Heart right ventricle (tissue), 16 donors: ENCODE results near the gene OTOG. TPM values are rescaled to one million over a fixed set of nuclear protein-coding genes. Genes with fewer than 3 reads are reported as not detected.

ENCODE experiments used
- ATAC-seq, 8 donors: fragments of 200-7000 bp; cut with Tn5 transposase; one replicate each; pipeline ENCODE4 v1.9.1; 2020; ENCODE audit warnings: mild to moderate bottlenecking in 8 of 8, moderate library complexity in 8 of 8, moderate number of reproducible peaks in 1 of 8
- DNase-seq, 2 donors: peaks; one replicate each; pipeline ENCODE4 v3.0.0-alpha.2; 2020
- H3K27ac ChIP-seq, 10 donors: fragments of 200-600 bp; sonication (generic) in 2 of 10; one replicate each; pipeline versions ENCODE4 v1.5.0 to v1.8.0; 2020 to 2022; ENCODE audit warnings: mild to moderate bottlenecking in 3 of 10
- H3K27me3 ChIP-seq, 7 donors: fragments of 200-600 bp; one replicate each; pipeline ENCODE4 v1.8.0; 2021 to 2022; ENCODE audit warnings: mild to moderate bottlenecking in 2 of 7
- H3K36me3 ChIP-seq, 9 donors: fragments of 200-600 bp; sonication (generic) in 1 of 9; one replicate each; pipeline versions ENCODE4 v1.5.0 to v1.8.0; 2020 to 2022; ENCODE audit warnings: mild to moderate bottlenecking in 2 of 9
- H3K4me1 ChIP-seq, 9 donors: fragments of 200-600 bp; sonication (generic) in 1 of 9; one replicate each; pipeline versions ENCODE4 v1.5.0 to v1.8.0; 2020 to 2022; ENCODE audit warnings: mild to moderate bottlenecking in 4 of 9
- H3K4me3 ChIP-seq, 10 donors: fragments of 200-600 bp; sonication (generic) in 2 of 10; one replicate each; pipeline versions ENCODE4 v1.5.0 to v1.8.0; 2020 to 2022; ENCODE audit warnings: mild to moderate bottlenecking in 7 of 10, moderate library complexity in 2 of 10
- H3K9me3 ChIP-seq, 11 donors: fragments of 200-600 bp in 10 of 11; sonication (generic) in 2 of 11; one replicate each; pipeline versions ENCODE4 v1.5.0 to v1.8.0; 2013 to 2022; ENCODE audit warnings: mild to moderate bottlenecking in 2 of 11, control low read depth in 1 of 11, moderate library complexity in 1 of 11
- CTCF ChIP-seq, 9 donors: fragments of 200-600 bp; sonication (generic) in 2 of 9; IDR thresholded peaks; one replicate each; pipeline versions ENCODE4 v1.5.0 to v1.8.0; 2021 to 2022; ENCODE audit warnings: antibody characterized with exemption in 9 of 9, mild to moderate bottlenecking in 5 of 9, moderate library complexity in 1 of 9
- WGBS, 2 donors: extraction: QIAGEN DNeasy Blood & Tissue Kit; methylation state at CpG; one replicate each; pipeline ENCODE4 v1.1.7; 2013; ENCODE audit warnings: inconsistent platforms in 1 of 2; 5-methylcytosine and 5-hydroxymethylcytosine counted together
- intact Hi-C, 10 donors: fragments of 100-400 bp; cut with DNase I; formaldehyde crosslinking; loops; one replicate each; pipeline versions ENCODE4 v1.11.1 to v1.14.2; 2022
- polyA plus RNA-seq, 2 donors: library from polyadenylated mRNA; stranded (reverse); fragments of 200-250 nt; gene quantifications; one replicate each; pipeline ENCODE4 v1.2.3, GENCODE V29; 2013
- total RNA-seq, 10 donors: library from RNA; stranded (reverse); fragmentation: NEBNext Ultra II Directional in 3 of 10; extraction: Animal tissue kit (Norgen Biotek cat#: 25700) in 3 of 10; gene quantifications; one replicate each; pipeline versions ENCODE4 v1.2.1 to v1.2.4, GENCODE V29; 2021 to 2023
- donor health status: Arrhythmogenic right ventricular cardiomyopathy.
- donor health status: ischemic (EF 13 %, LVEDD 7.1; RV severe dilation, severe dysfunction).
- donor health status: healthy with polysubstance abuse.
- donor health status: DM: no; HTN: yes; CAD: no.
- donor health status: DM: no; HTN: no; CAD: no.
- donor health status: ischemic (EF 25% LVEDD 6.9; RV normal size, moderate dysfunction).
- donor health status: ischemic (EF 25% LVEDD 5.7; RV mildly dilated, moderate dysfunction).
- donor health status: healthy.
- donor health status: DM: yes; HTN: yes; CAD: no.
- donor health status: Ischemic cardiomyopathy.
- donor health status: ischemic (EF 35%, LVEDD 5.7; RV mildly dilated, moderate dysfunction).
- donor health status: nonischemic (EF 11% LVEDD 7.7; RV severe dilation, severe dysfunction).
- donor health status: DM: yes; HTN: yes; CAD: no.
- donor health status: PGD.
- donor health status: ischemic (EF 29% LVEDD 5.4; RV normal size, mild dysfunction).
- donor health status: nonischemic (EF 23%, LVEDD 6.1; RV moderate dilation, normal function).

Gene OTOG
- total and polyA plus RNA-seq, 12 donors = not detected

GRCh38 chr11:17506942-17507341 is 40.1 kb upstream of the OTOG start:
- Histone ChIP-seq H3K27ac (no peak overlapping the region), H3K4me3 (no peak overlapping the region), H3K4me1 (peaks cover 0 to 27% (median 13%) of the 10 kb centered on the region in 9 donors), H3K9me3 (no peaks in the 10 kb centered on the region), H3K36me3 (no peaks in the 10 kb centered on the region), H3K27me3 (peaks cover 0 to 11% (median 0%) of the 10 kb centered on the region in 7 donors)
- DNase-seq = no peak
- intact Hi-C loops = loop anchor here in 7 of 10 donors (1.0 to 10.0 kb wide), 5 partner anchors 123 to 282 kb away; no protein-coding TSS in a partner anchor
- ATAC-seq = no peak
- no peak for TF ChIP-seq CTCF (IDR thresholded peaks at IDR 0.05)
- WGBS, 2 donors = 85 to 90% methylated on average over 3 of the region's 3 CpGs

- ATAC-seq = no peak
- no peaks in the 10 kb centered on the region for H3K9me3 ChIP-seq
- 90 to 91% methylated on average over 2 of the region's 2 CpGs for WGBS, 2 donors
- H3K36me3 ChIP-seq = no peaks in the 10 kb centered on the region
- no peak overlapping the region for H3K4me3 ChIP-seq
- no peak for DNase-seq
- intact Hi-C loops = loop anchor here in 6 of 10 donors (5.0 to 10.0 kb wide), 4 partner anchors 125 to 283 kb away; no protein-coding TSS in a partner anchor
- H3K27ac ChIP-seq = peak overlapping the region in 2 of 10 donors; percentile 39 to 41
- TF ChIP-seq CTCF (IDR thresholded peaks at IDR 0.05) = no peak
- peaks cover 0 to 27% (median 13%) of the 10 kb centered on the region in 9 donors for H3K4me1 ChIP-seq
- peaks cover 0 to 13% (median 0%) of the 10 kb centered on the region in 7 donors for H3K27me3 ChIP-seq
Observed at GRCh38 chr11:17507773-17508172, 39.3 kb upstream of the OTOG start.

- H3K9me3 ChIP-seq = no peaks in the 10 kb centered on the region
- peaks cover 0 to 27% (median 13%) of the 10 kb centered on the region in 9 donors for H3K4me1 ChIP-seq
- no peak for TF ChIP-seq CTCF (IDR thresholded peaks at IDR 0.05)
- H3K4me3 ChIP-seq = no peak overlapping the region
- H3K27ac ChIP-seq = peak overlapping the region in 2 of 10 donors; percentile 39 to 41
- 33 to 37% methylated on average over 3 of the region's 3 CpGs for WGBS, 2 donors
- no peaks in the 10 kb centered on the region for H3K36me3 ChIP-seq
- intact Hi-C loops = loop anchor here in 6 of 10 donors (5.0 to 10.0 kb wide), 4 partner anchors 126 to 284 kb away; no protein-coding TSS in a partner anchor
- ATAC-seq (peak in 7 of 8 donors; percentile 41 to 75 (median 50)), DNase-seq (no peak)
- peaks cover 0 to 13% (median 0%) of the 10 kb centered on the region in 7 donors for H3K27me3 ChIP-seq
Observed at GRCh38 chr11:17508306-17508705, 38.8 kb upstream of the OTOG start.

GRCh38 chr11:17508791-17509190 is 38.3 kb upstream of the OTOG start:
- no peaks in the 10 kb centered on the region for H3K9me3 ChIP-seq
- H3K4me1 ChIP-seq = peaks cover 0 to 27% (median 13%) of the 10 kb centered on the region in 9 donors
- no peak for TF ChIP-seq CTCF (IDR thresholded peaks at IDR 0.05)
- H3K4me3 ChIP-seq = no peak overlapping the region
- DNase-seq = no peak
- H3K27me3 ChIP-seq = peaks cover 0 to 13% (median 0%) of the 10 kb centered on the region in 7 donors
- H3K27ac ChIP-seq = no peak overlapping the region
- 35 to 59% methylated on average over 3 of the region's 3 CpGs for WGBS, 2 donors
- H3K36me3 ChIP-seq = no peaks in the 10 kb centered on the region
- intact Hi-C loops = loop anchor here in 6 of 10 donors (5.0 to 10.0 kb wide), 4 partner anchors 126 to 284 kb away; no protein-coding TSS in a partner anchor
- ATAC-seq = peak in 2 of 8 donors; percentile 4 to 36
